Thyroid gland (tissue), 4 donors: ENCODE data around the gene RNF149. TPM values are rescaled to one million over a fixed set of nuclear protein-coding genes. Genes with fewer than 3 reads are reported as not detected.

Experiments used
- DNase-seq, 2 donors: peaks; one replicate each; pipeline ENCODE4 v3.0.0-alpha.2; 2019
- H3K27ac ChIP-seq, 3 donors: fragments of 200-600 bp; sonication (generic); 1 replicate in 2 of 3; 2 replicates in 1 of 3; pipeline ENCODE4 v1.5.1; 2016 to 2019; ENCODE audit warnings: mild to moderate bottlenecking in 1 of 3, moderate library complexity in 1 of 3
- H3K27me3 ChIP-seq: fragments of 200-600 bp; sonication (generic); one replicate; pipeline ENCODE4 v1.5.1; 2019
- H3K36me3 ChIP-seq, 2 donors: fragments of 200-600 bp; sonication (generic); one replicate each; pipeline ENCODE4 v1.5.1; 2016 to 2019
- H3K4me1 ChIP-seq, 2 donors: fragments of 200-600 bp; sonication (generic); one replicate each; pipeline ENCODE4 v1.5.1; 2017 to 2019
- H3K4me3 ChIP-seq, 3 donors: fragments of 200-600 bp; sonication (generic); replicated peaks in 1 of 3; 1 replicate in 2 of 3; 2 replicates in 1 of 3; pipeline ENCODE4 v1.5.1; 2016; ENCODE audit warnings: mild to moderate bottlenecking in 1 of 3
- H3K9me3 ChIP-seq: fragments of 200-600 bp; sonication (generic); one replicate; pipeline ENCODE4 v1.5.1; 2017
- POLR2A ChIP-seq, 2 donors: fragments of 450-650 bp; IDR thresholded peaks; one replicate each; pipeline ENCODE4 v1.6.1; 2017; ENCODE audit warnings: antibody characterized with exemption in 2 of 2, mild to moderate bottlenecking in 2 of 2, moderate library complexity in 1 of 2
- WGBS, 2 donors: methylation state at CpG; one replicate each; pipeline ENCODE4 v1.1.5; 2017; 5-methylcytosine and 5-hydroxymethylcytosine counted together
- intact Hi-C: fragments of 100-400 bp; cut with DNase I; formaldehyde crosslinking; loops from one replicate; pipeline ENCODE4 v1.15.1; 2023
- total RNA-seq, 4 donors: library from RNA; depleted of rRNA; stranded (reverse); fragments of >200 nt; gene quantifications; one replicate each; pipeline ENCODE4 v1.2.3, GENCODE V29; 2016
- TF ChIP-seq, protein P1 (sequence below), 6 experiments: fragments of 200-600 bp in 3 of 6; fragments of 450-650 bp in 3 of 6; sonication (generic) in 3 of 6; IDR thresholded peaks; one replicate each; pipeline ENCODE4 v1.5.1; 2016 to 2019; ENCODE audit warnings: antibody characterized with exemption in 6 of 6, mild to moderate bottlenecking in 2 of 6, inconsistent platforms in 1 of 6, moderate library complexity in 1 of 6

The RNF149 gene
- total RNA-seq, 4 donors from 2014 or later = 49.5 to 95.6 (median 68.5) TPM

DNA sequence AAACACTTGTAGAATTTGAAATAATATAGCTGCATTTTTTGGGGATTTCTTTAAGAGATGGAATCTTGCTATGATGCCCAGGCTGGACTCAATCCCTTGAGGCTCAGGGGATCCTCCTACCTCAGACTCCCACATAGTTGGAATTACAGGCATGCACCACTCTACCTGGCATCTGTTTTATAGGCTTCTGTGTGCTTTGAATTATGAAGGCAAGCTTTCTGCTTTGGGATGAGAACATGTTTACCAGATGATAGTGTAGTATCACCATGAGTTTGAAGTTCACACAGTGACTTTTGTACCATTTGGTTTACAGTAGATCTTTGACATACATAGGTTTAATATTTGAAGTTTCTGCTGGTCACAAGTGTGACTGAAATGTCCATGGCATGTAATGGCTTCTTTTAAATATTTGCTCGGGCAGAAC lies 45.1 kb downstream of the RNF149 start:
- intact Hi-C loops = no loop called here
- H3K9me3 ChIP-seq = no peaks in the 10 kb centered on the region
- H3K4me1 ChIP-seq = no peaks in the 10 kb centered on the region
- DNase-seq = no peak
- 93 to 94% methylated on average over 1 of the region's 1 CpG for WGBS, 2 donors
- no peak overlapping the region for H3K27ac ChIP-seq
- no peak overlapping the region for H3K4me3 ChIP-seq
- no peak for TF ChIP-seq POLR2A (IDR thresholded peaks at IDR 0.05)
- TF ChIP-seq, protein P1, sequence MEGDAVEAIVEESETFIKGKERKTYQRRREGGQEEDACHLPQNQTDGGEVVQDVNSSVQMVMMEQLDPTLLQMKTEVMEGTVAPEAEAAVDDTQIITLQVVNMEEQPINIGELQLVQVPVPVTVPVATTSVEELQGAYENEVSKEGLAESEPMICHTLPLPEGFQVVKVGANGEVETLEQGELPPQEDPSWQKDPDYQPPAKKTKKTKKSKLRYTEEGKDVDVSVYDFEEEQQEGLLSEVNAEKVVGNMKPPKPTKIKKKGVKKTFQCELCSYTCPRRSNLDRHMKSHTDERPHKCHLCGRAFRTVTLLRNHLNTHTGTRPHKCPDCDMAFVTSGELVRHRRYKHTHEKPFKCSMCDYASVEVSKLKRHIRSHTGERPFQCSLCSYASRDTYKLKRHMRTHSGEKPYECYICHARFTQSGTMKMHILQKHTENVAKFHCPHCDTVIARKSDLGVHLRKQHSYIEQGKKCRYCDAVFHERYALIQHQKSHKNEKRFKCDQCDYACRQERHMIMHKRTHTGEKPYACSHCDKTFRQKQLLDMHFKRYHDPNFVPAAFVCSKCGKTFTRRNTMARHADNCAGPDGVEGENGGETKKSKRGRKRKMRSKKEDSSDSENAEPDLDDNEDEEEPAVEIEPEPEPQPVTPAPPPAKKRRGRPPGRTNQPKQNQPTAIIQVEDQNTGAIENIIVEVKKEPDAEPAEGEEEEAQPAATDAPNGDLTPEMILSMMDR (IDR thresholded peaks at IDR 0.05) = no peak
- H3K36me3 ChIP-seq = peaks cover 33 to 51% of the 10 kb centered on the region in 2 donors
- H3K27me3 ChIP-seq = no peaks in the 10 kb centered on the region

DNA sequence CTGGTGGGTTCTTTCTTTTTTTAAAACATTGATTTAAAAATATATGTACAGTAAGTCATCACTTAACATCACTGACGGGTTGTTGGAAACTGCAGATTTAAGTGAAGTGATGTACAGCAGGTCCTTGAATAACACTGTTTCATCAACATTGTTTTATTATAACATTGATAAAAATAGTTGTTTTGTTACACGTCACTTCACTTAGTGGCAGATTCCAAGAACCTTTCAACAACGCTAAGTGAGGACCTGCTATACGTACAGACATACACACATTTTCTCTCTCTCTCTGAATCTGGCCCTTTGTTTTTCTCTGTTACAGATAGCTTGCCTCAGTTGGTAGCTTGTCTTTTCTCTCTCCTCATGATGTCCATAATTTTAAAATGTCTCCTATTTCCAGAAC lies 46.4 kb downstream of the RNF149 start:
- Histone ChIP-seq H3K4me3 (no peak overlapping the region), H3K27ac (no peak overlapping the region), H3K9me3 (no peaks in the 10 kb centered on the region), H3K27me3 (no peaks in the 10 kb centered on the region), H3K4me1 (no peaks in the 10 kb centered on the region), H3K36me3 (peaks cover 26 to 48% of the 10 kb centered on the region in 2 donors)
- WGBS, 2 donors = 98% methylated on average over 4 of the region's 4 CpGs
- DNase-seq = no peak
- TF ChIP-seq, protein P1 (IDR thresholded peaks at IDR 0.05) = no peak
- TF ChIP-seq POLR2A (IDR thresholded peaks at IDR 0.05) = no peak
- intact Hi-C loops = no loop called here

DNA sequence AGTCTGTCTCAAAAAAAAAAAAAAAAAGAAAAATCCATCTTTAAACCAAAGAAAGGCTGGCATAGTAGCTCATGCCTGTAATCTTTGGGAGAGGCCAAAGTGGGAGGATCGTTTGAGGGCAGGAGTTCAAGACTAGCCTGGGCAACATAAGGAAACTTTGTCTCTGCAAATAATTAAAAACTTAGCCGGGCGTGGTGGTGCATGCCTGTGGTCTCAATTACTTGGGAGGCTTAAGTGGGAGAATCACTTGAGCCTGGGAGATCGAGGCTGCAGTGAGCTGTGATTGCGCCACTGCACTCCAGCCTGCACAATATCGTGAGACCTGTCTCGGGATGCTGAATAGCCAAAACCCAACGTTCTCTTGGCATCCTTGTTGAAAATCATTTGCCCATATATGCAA lies 49.7 kb downstream of the RNF149 start:
- 96 to 97% methylated on average over 8 of the region's 8 CpGs for WGBS, 2 donors
- intact Hi-C loops = loop anchor here (5.0 to 10.0 kb wide), 2 partner anchors 48 to 104 kb away; partner anchors contain the start of genes RNF149 and TBC1D8
- Histone ChIP-seq H3K27ac (no peak overlapping the region), H3K4me3 (no peak overlapping the region), H3K36me3 (peaks cover 23 to 25% of the 10 kb centered on the region in 2 donors), H3K27me3 (no peaks in the 10 kb centered on the region), H3K9me3 (no peaks in the 10 kb centered on the region), H3K4me1 (peaks cover 14 to 16% of the 10 kb centered on the region in 2 donors)
- TF ChIP-seq, protein P1 (IDR thresholded peaks at IDR 0.05) = no peak
- no peak for TF ChIP-seq POLR2A (IDR thresholded peaks at IDR 0.05)
- no peak for DNase-seq

DNA sequence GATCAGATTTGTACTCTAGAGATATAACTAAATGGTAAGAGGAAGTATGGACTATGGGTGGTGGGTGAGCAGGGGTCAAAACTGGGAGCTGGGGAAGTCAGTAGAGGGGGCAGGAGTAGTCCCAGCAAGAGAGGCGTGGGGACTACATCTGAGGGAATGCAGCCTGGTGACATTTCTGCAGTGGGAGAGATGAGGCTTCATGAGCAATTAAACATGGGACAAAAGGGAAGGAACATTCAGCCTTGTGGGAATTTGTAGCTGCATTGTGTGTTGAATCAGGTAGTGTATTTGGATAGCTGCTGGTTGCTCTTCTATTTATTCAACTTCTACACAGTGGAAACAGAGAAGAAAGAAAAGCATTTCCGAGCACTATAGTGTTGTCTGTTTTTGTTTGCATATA lies 52.2 kb downstream of the RNF149 start:
- intact Hi-C loops = loop anchor here (5.0 to 10.0 kb wide), 2 partner anchors 51 to 102 kb away; partner anchors contain the start of genes RNF149 and TBC1D8
- Histone ChIP-seq H3K36me3 (peaks cover 9 to 11% of the 10 kb centered on the region in 2 donors), H3K9me3 (no peaks in the 10 kb centered on the region), H3K27me3 (no peaks in the 10 kb centered on the region), H3K4me3 (no peak overlapping the region), H3K27ac (no peak overlapping the region), H3K4me1 (peaks cover 19 to 24% of the 10 kb centered on the region in 2 donors)
- DNase-seq = no peak
- 96 to 97% methylated on average over 2 of the region's 2 CpGs for WGBS, 2 donors
- TF ChIP-seq POLR2A (IDR thresholded peaks at IDR 0.05) = no peak
- TF ChIP-seq, protein P1 (IDR thresholded peaks at IDR 0.05) = no peak

DNA sequence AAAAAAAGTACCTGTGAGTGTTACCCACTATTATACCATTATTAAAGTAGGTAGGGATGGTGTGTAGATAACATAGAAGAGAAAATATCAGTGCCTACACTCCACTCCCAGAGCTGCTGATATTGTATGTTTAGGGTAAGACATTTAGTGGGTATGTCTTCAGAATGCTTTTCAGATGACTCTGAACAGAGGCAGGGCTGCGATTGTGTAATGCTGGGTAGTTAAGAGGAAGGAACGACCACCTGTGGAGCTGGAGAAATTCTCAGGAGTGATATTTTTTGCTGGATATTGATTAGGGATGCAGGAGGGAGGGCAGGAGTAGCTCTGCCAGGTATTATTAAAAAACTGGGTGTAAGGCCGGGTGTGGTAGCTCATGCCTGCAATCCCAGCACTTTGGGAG lies 53.0 kb downstream of the RNF149 start:
- intact Hi-C loops = loop anchor here (5.0 to 10.0 kb wide), 2 partner anchors 52 to 101 kb away; partner anchors contain the start of genes RNF149 and TBC1D8
- Histone ChIP-seq H3K9me3 (no peaks in the 10 kb centered on the region), H3K36me3 (peaks cover 4 to 11% of the 10 kb centered on the region in 2 donors), H3K4me1 (peaks cover 19 to 24% of the 10 kb centered on the region in 2 donors), H3K4me3 (no peak overlapping the region), H3K27ac (no peak overlapping the region), H3K27me3 (no peaks in the 10 kb centered on the region)
- DNase-seq = no peak
- TF ChIP-seq, protein P1 (IDR thresholded peaks at IDR 0.05) = no peak
- TF ChIP-seq POLR2A (IDR thresholded peaks at IDR 0.05) = no peak
- 88 to 91% methylated on average over 3 of the region's 3 CpGs for WGBS, 2 donors
